ENCODE data around the gene PHOSPHO1.

PHOSPHO1 gene

GRCh38 chr17:49216953-49217650, 13.5 kb downstream of the PHOSPHO1 start:
- Histone ChIP-seq H3K4me1 (ENCODE audit: control insufficient read depth, insufficient read depth, low read length) (no peaks in the 10 kb centered on the region), H3K4me3 (ENCODE audit: low read depth, low read length) (no peak overlapping the region), H3K36me3 (ENCODE audit: control insufficient read depth in 2 of 2, insufficient read depth in 1 of 2, low read length in 2 of 2) (no peaks in the 10 kb centered on the region), H3K9me3 (ENCODE audit: control insufficient read depth, insufficient read depth, low read depth, low read length) (no peaks in the 10 kb centered on the region), H3K27ac (ENCODE audit: extremely low read depth, low read depth, low read length) (no peak overlapping the region)
- ChIA-PET POLR2A (no interaction called here), CTCF (interaction anchor here (0.6 to 6.2 kb wide), 4 partner anchors 9 to 432 kb away, joined by 3 to 63 read pairs (median 5); no protein-coding TSS in a partner anchor)
- TF ChIP-seq, protein P1, sequence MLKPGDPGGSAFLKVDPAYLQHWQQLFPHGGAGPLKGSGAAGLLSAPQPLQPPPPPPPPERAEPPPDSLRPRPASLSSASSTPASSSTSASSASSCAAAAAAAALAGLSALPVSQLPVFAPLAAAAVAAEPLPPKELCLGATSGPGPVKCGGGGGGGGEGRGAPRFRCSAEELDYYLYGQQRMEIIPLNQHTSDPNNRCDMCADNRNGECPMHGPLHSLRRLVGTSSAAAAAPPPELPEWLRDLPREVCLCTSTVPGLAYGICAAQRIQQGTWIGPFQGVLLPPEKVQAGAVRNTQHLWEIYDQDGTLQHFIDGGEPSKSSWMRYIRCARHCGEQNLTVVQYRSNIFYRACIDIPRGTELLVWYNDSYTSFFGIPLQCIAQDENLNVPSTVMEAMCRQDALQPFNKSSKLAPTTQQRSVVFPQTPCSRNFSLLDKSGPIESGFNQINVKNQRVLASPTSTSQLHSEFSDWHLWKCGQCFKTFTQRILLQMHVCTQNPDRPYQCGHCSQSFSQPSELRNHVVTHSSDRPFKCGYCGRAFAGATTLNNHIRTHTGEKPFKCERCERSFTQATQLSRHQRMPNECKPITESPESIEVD (tag by site-specific recombination; IDR thresholded peaks at IDR 0.05) = no peak
- TF ChIP-seq ZFHX2 (tag by site-specific recombination; conservative IDR thresholded peaks at IDR 0.05) (peak; percentile 57), ZNF48 (tag by site-specific recombination; IDR thresholded peaks at IDR 0.05) (no peak), ZNF830 (tag by site-specific recombination; IDR thresholded peaks at IDR 0.05; ENCODE audit: low read depth) (no peak), ZNF514 (tag by site-specific recombination; IDR thresholded peaks at IDR 0.05) (no peak), KLF1 (tag by site-specific recombination; IDR thresholded peaks at IDR 0.05) (peak; percentile 80), TSHZ1 (tag by site-specific recombination; IDR thresholded peaks at IDR 0.05; ENCODE audit: borderline replicate concordance) (no peak), ZNF501 (tag by site-specific recombination; IDR thresholded peaks at IDR 0.05) (no peak), EGR2 (tag by site-specific recombination; IDR thresholded peaks at IDR 0.05; ENCODE audit: low read depth) (peak; percentile 69; the same call in 1 of the 2 replicates), ZBTB8A (tag by site-specific recombination; IDR thresholded peaks at IDR 0.05) (no peak), TCF7L2 (IDR thresholded peaks at IDR 0.05; ENCODE audit: borderline replicate concordance, low read depth, low read length) (no peak), ZBTB17 (tag by site-specific recombination; IDR thresholded peaks at IDR 0.05) (peak; percentile 12; the same call in 1 of the 2 replicates), ZNF473 (tag by site-specific recombination; IDR thresholded peaks at IDR 0.05) (no peak), ZNF146 (tag by site-specific recombination; IDR thresholded peaks at IDR 0.05) (no peak), ZNF488 (tag by site-specific recombination; IDR thresholded peaks at IDR 0.05) (no peak), FEZF1 (tag by site-specific recombination; IDR thresholded peaks at IDR 0.05) (no peak), ZNF544 (tag by site-specific recombination; IDR thresholded peaks at IDR 0.05) (no peak), REPIN1 (tag by site-specific recombination; IDR thresholded peaks at IDR 0.05; ENCODE audit: low read depth) (no peak), ZNF513 (tag by site-specific recombination; IDR thresholded peaks at IDR 0.05) (no peak), ZNF16 (tag by site-specific recombination; IDR thresholded peaks at IDR 0.05; ENCODE audit: low read depth) (no peak), ZNF2 (tag by site-specific recombination; IDR thresholded peaks at IDR 0.05) (no peak), ZFP37 (tag by site-specific recombination; IDR thresholded peaks at IDR 0.05) (no peak), ZNF155 (tag by site-specific recombination; IDR thresholded peaks at IDR 0.05) (no peak), SP2 (tag by site-specific recombination; IDR thresholded peaks at IDR 0.05) (no peak)
- TF ChIP-seq, protein P2, sequence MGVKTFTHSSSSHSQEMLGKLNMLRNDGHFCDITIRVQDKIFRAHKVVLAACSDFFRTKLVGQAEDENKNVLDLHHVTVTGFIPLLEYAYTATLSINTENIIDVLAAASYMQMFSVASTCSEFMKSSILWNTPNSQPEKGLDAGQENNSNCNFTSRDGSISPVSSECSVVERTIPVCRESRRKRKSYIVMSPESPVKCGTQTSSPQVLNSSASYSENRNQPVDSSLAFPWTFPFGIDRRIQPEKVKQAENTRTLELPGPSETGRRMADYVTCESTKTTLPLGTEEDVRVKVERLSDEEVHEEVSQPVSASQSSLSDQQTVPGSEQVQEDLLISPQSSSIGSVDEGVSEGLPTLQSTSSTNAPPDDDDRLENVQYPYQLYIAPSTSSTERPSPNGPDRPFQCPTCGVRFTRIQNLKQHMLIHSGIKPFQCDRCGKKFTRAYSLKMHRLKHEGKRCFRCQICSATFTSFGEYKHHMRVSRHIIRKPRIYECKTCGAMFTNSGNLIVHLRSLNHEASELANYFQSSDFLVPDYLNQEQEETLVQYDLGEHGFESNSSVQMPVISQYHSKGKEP (tag by site-specific recombination; IDR thresholded peaks at IDR 0.05) = no peak
- TF ChIP-seq, protein P3, sequence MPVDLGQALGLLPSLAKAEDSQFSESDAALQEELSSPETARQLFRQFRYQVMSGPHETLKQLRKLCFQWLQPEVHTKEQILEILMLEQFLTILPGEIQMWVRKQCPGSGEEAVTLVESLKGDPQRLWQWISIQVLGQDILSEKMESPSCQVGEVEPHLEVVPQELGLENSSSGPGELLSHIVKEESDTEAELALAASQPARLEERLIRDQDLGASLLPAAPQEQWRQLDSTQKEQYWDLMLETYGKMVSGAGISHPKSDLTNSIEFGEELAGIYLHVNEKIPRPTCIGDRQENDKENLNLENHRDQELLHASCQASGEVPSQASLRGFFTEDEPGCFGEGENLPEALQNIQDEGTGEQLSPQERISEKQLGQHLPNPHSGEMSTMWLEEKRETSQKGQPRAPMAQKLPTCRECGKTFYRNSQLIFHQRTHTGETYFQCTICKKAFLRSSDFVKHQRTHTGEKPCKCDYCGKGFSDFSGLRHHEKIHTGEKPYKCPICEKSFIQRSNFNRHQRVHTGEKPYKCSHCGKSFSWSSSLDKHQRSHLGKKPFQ (tag by site-specific recombination; IDR thresholded peaks at IDR 0.05) = no peak
- TF ChIP-seq, protein P4, sequence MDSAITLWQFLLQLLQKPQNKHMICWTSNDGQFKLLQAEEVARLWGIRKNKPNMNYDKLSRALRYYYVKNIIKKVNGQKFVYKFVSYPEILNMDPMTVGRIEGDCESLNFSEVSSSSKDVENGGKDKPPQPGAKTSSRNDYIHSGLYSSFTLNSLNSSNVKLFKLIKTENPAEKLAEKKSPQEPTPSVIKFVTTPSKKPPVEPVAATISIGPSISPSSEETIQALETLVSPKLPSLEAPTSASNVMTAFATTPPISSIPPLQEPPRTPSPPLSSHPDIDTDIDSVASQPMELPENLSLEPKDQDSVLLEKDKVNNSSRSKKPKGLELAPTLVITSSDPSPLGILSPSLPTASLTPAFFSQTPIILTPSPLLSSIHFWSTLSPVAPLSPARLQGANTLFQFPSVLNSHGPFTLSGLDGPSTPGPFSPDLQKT (IDR thresholded peaks at IDR 0.05; ENCODE audit: borderline replicate concordance, low read depth, low read length) = no peak

Measured in HEK293 (cell line).